Upper lobe of right lung (tissue), 1 donor: ENCODE results near the gene ZNF136. TPM values are rescaled to one million over a fixed set of nuclear protein-coding genes. Genes with fewer than 3 reads are reported as not detected.
A peak's percentile ranks its signal among the peaks of the same experiment; 100 is the strongest.

Experiments
- ATAC-seq: fragments of 200-7000 bp; cut with Tn5 transposase; one replicate; pipeline ENCODE4 v1.9.1; 2020; ENCODE audit warnings: mild to moderate bottlenecking, moderate library complexity
- DNase-seq: peaks from one replicate; pipeline ENCODE4 v3.0.0-alpha.2; 2020
- H3K27ac ChIP-seq: fragments of 200-600 bp; one replicate; pipeline ENCODE4 v1.8.0; 2022
- H3K27me3 ChIP-seq: fragments of 200-600 bp; one replicate; pipeline ENCODE4 v1.8.0; 2022; ENCODE audit warnings: mild to moderate bottlenecking
- H3K36me3 ChIP-seq: fragments of 200-600 bp; one replicate; pipeline ENCODE4 v1.8.0; 2022
- H3K4me1 ChIP-seq: fragments of 200-600 bp; one replicate; pipeline ENCODE4 v1.8.0; 2022
- H3K4me3 ChIP-seq: fragments of 200-600 bp; one replicate; pipeline ENCODE4 v1.8.0; 2022; ENCODE audit warnings: mild to moderate bottlenecking
- H3K9me3 ChIP-seq: fragments of 200-600 bp; one replicate; pipeline ENCODE4 v1.8.0; 2022
- CTCF ChIP-seq: fragments of 200-600 bp; IDR thresholded peaks from one replicate; pipeline ENCODE4 v1.8.0; 2022; ENCODE audit warnings: antibody characterized with exemption
- intact Hi-C: fragments of 100-400 bp; cut with DNase I; formaldehyde crosslinking; loops from one replicate; pipeline ENCODE4 v1.11.0; 2022
- total RNA-seq: library from RNA; stranded (reverse); fragmentation: NEBNext Ultra II Directional; extraction: Animal tissue kit (Norgen Biotek cat#: 25700); gene quantifications from one replicate; pipeline ENCODE4 v1.2.1, GENCODE V29; 2021
- donor health status: DM: no; HTN: yes; CAD: no; lungs with severe emphysema.

The ZNF136 gene
- total RNA-seq, 1 donor from 2014 or later: 14.4 TPM

- no peak overlapping the region for H3K4me3 ChIP-seq
- no peak for DNase-seq
- no peaks in the 10 kb centered on the region for H3K4me1 ChIP-seq
- no peak overlapping the region for H3K27ac ChIP-seq
- no peak for TF ChIP-seq CTCF
- H3K36me3 ChIP-seq: no peaks in the 10 kb centered on the region
- ATAC-seq: no peak
- H3K27me3 ChIP-seq: no peaks in the 10 kb centered on the region
- intact Hi-C loops: no loop called here
- H3K9me3 ChIP-seq: peaks cover 14% of the 10 kb centered on the region
Measured at GRCh38 chr19:12198136-12198535, 35.2 kb downstream of the ZNF136 start.

- TF ChIP-seq CTCF: no peak
- DNase-seq: no peak
Measured at GRCh38 chr19:12199757-12200419, 37.0 kb downstream of the ZNF136 start.

GRCh38 chr19:12202250-12202649 is 39.4 kb downstream of the ZNF136 start:
- H3K36me3 ChIP-seq: no peaks in the 10 kb centered on the region
- DNase-seq (peak; percentile 66), ATAC-seq (peak; percentile 86)
- H3K27me3 ChIP-seq: no peaks in the 10 kb centered on the region
- H3K4me3 ChIP-seq: no peak overlapping the region
- no peaks in the 10 kb centered on the region for H3K4me1 ChIP-seq
- peak; percentile 34 for TF ChIP-seq CTCF
- H3K27ac ChIP-seq: no peak overlapping the region
- H3K9me3 ChIP-seq: peaks cover 14% of the 10 kb centered on the region
- intact Hi-C loops: no loop called here

More at GRCh38 chr19:12199757-12200419, 37.0 kb downstream of the ZNF136 start:
- intact Hi-C loops: no loop called here
- Histone ChIP-seq H3K9me3 (peaks cover 14% of the 10 kb centered on the region), H3K27ac (no peak overlapping the region), H3K4me1 (no peaks in the 10 kb centered on the region), H3K27me3 (no peaks in the 10 kb centered on the region), H3K4me3 (no peak overlapping the region), H3K36me3 (no peaks in the 10 kb centered on the region)
- ATAC-seq: peak; percentile 59

GRCh38 chr19:12205296-12205695 is 42.4 kb downstream of the ZNF136 start:
- no peak overlapping the region for H3K27ac ChIP-seq
- no peaks in the 10 kb centered on the region for H3K4me1 ChIP-seq
- H3K36me3 ChIP-seq: no peaks in the 10 kb centered on the region
- no peak for TF ChIP-seq CTCF
- H3K9me3 ChIP-seq: peaks cover 20% of the 10 kb centered on the region
- H3K27me3 ChIP-seq: no peaks in the 10 kb centered on the region
- ATAC-seq (no peak), DNase-seq (no peak)
- no peak overlapping the region for H3K4me3 ChIP-seq
- intact Hi-C loops: no loop called here

GRCh38 chr19:12208221-12208620 is 45.3 kb downstream of the ZNF136 start:
- H3K4me3 ChIP-seq: no peak overlapping the region
- no peak for ATAC-seq
- TF ChIP-seq CTCF: no peak
- H3K27me3 ChIP-seq: no peaks in the 10 kb centered on the region
- no peak for DNase-seq
- no peaks in the 10 kb centered on the region for H3K36me3 ChIP-seq
- intact Hi-C loops: no loop called here
- no peaks in the 10 kb centered on the region for H3K4me1 ChIP-seq
- peaks cover 26% of the 10 kb centered on the region for H3K9me3 ChIP-seq
- H3K27ac ChIP-seq: no peak overlapping the region

- H3K4me1 ChIP-seq: no peaks in the 10 kb centered on the region
- no peak overlapping the region for H3K27ac ChIP-seq
- H3K4me3 ChIP-seq: no peak overlapping the region
- H3K36me3 ChIP-seq: no peaks in the 10 kb centered on the region
- TF ChIP-seq CTCF: no peak
- peaks cover 38% of the 10 kb centered on the region for H3K9me3 ChIP-seq
- ATAC-seq (no peak), DNase-seq (no peak)
- H3K27me3 ChIP-seq: no peaks in the 10 kb centered on the region
- intact Hi-C loops: no loop called here
Measured at GRCh38 chr19:12217332-12217731, 54.4 kb downstream of the ZNF136 start.
